HG03571 (cell line): Measurements from ENCODE around the gene CDC45.

ENCODE experiments used
- ATAC-seq: cut with Tn5 transposase; IDR thresholded peaks from one replicate; pipeline ENCODE4 v1.9.1; 2021; ENCODE audit not compliant: unreplicated experiment

CDC45 gene

GRCh38 chr22:19514831-19515565, 35.3 kb downstream of the CDC45 start:
- no peak for ATAC-seq

GRCh38 chr22:19515654-19516377, 36.1 kb downstream of the CDC45 start:
- no peak for ATAC-seq

- no peak for ATAC-seq
Measured at GRCh38 chr22:19516378-19517170, 36.9 kb downstream of the CDC45 start.

- ATAC-seq = no peak
Measured at GRCh38 chr22:19517171-19517500, 37.4 kb downstream of the CDC45 start.

- ATAC-seq = no peak
Measured at GRCh38 chr22:19517919-19518611, 38.3 kb downstream of the CDC45 start.

- no peak for ATAC-seq
Measured at GRCh38 chr22:19518635-19519034, 38.9 kb downstream of the CDC45 start.

GRCh38 chr22:19519041-19519926, 39.6 kb downstream of the CDC45 start:
- ATAC-seq = no peak

- no peak for ATAC-seq
Measured at GRCh38 chr22:19520007-19520406, 40.3 kb downstream of the CDC45 start.

GRCh38 chr22:19520566-19521305, 41.0 kb downstream of the CDC45 start:
- ATAC-seq = no peak

GRCh38 chr22:19522190-19522880, 42.6 kb downstream of the CDC45 start:
- ATAC-seq = no peak

GRCh38 chr22:19522881-19523239, 43.1 kb downstream of the CDC45 start:
- no peak for ATAC-seq

- ATAC-seq = no peak
Measured at GRCh38 chr22:19523240-19524169, 43.8 kb downstream of the CDC45 start.

GRCh38 chr22:19524170-19525115, 44.7 kb downstream of the CDC45 start, which contains the start of gene CLDN5:
Gene CLDN5 (minus strand): TSS chr22:19524410. CDS start chr22:19524255, 155 bp downstream.
- no peak for ATAC-seq

- ATAC-seq = no peak
Measured at GRCh38 chr22:19525116-19525660, 45.5 kb downstream of the CDC45 start.

GRCh38 chr22:19525666-19526065, 45.9 kb downstream of the CDC45 start:
- ATAC-seq = no peak

GRCh38 chr22:19526076-19526701, 46.5 kb downstream of the CDC45 start:
- no peak for ATAC-seq
